COR-L47 (cell line): Measurements from ENCODE around the gene GLDC.
"Not testable (repeated sequence)": the region's sequence is repeated elsewhere in the genome, so short reads cannot be mapped to it uniquely, and the experiment has no call there.

Experiments
- DNase-seq: peaks from one replicate; lab custom pipeline; 2025; lab: John Stamatoyannopoulos, UW

Gene GLDC

DNA sequence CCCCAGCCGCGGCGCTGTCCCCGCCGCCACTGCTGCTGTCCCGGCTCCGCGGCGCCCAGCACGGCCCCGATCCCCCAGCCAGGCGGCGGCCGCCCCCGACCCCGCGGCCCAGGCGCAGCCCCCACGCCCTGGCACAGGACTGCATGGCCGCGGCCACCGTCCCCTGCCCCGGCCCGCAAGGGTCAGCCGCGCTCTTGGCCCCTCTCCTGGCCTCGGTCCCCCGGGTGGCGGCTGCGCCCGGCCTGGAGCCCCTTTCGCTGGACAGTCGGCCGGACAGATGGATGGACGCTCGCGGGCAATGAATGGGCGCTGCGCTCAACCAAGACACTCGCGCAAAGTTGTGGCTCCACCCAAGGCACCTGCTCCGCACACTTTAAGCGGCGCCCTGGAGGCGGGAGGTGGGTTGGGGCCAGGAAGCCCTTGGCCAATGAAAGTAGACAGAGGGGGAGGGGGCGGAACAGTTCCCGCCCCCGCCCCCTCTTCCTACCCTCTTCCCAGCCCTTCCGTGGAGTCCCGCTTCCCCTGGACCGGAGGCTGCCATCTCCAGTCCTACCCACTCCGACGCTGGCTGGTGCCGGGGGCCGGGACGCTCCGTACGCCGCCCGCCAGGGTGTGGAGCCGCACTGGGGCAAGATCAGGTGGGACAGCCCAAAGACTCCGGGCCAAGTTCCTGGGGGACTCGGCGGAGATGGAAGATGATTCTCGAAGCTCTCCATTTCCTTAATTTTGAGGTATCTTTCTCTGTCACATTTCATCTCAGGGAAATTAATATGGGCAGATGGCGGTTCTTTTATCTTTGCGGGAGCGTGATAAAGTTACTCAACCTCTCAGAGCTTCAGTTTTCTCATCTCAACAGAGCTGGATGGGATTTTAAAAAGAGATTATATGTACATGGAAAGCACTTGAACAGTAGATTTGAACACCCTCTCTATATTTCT, at the start of gene GLDC:
Gene GLDC (minus strand): TSS at position 375 of the 938 bp plus-strand sequence. CDS start 230 bp downstream, at position 145.
- peak; percentile 77 for DNase-seq

DNA sequence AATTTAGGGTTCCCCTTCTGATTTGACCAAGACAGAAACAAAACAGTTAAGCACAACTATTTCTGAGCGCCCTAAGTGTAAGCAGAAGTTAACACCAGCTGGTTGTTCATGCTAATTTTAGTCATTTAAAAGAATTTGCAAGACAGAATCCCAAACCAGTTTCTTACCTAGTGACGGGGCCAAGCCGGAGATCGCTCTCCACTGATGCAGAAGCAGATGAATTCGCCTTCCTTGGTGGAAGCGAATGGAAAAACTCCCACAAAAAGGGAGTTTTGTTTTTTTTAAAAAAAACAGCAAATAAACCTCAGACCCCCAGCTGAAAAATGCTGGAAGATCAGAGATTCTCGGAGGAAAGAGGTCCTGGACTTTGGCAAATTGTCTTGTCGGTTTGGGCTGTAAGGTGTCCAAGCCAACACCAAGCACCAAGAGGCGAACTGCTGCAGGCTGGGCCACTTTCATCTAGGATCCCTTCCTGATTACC, 47.4 kb upstream of the GLDC start:
- no peak for DNase-seq

DNA sequence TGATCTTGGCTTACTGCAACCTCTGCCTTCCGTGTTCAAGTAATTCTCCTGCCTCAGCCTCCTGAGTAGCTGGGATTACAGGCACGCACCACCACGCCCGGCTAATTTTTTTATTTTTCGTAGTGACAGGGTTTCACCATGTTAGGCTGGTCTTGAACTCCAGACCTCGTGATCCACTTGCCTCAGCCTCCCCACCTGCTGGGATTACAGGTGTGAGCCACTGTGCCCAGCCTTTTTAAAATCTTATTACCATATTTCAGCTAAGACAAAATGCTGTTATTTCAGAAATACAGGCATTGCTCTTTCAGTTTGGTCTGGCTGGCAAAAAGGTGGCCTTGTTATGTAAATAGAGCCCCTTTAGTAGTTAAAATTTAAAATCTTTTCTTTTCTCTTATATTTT, 46.9 kb upstream of the GLDC start:
- no peak for DNase-seq

DNA sequence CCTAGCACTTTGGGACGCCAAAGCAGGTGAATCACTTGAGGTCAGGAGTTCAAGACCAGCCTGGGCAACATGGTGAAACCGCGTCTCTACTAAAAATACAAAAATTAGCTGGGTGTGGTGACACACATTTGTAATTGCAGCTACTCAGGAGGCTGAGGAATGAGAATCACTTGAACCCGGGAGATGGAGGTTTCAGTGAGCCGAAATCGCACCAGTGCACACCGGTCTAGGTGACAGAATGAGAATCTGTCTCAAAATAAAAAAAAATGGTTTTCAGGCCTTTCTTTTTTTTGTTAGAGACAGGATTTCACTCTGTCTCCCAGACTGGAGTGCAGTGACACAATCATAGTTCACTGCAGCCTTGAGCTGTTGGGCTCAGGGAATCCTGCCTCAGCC, 45.1 kb upstream of the GLDC start:
- not testable (repeated sequence) for DNase-seq

DNA sequence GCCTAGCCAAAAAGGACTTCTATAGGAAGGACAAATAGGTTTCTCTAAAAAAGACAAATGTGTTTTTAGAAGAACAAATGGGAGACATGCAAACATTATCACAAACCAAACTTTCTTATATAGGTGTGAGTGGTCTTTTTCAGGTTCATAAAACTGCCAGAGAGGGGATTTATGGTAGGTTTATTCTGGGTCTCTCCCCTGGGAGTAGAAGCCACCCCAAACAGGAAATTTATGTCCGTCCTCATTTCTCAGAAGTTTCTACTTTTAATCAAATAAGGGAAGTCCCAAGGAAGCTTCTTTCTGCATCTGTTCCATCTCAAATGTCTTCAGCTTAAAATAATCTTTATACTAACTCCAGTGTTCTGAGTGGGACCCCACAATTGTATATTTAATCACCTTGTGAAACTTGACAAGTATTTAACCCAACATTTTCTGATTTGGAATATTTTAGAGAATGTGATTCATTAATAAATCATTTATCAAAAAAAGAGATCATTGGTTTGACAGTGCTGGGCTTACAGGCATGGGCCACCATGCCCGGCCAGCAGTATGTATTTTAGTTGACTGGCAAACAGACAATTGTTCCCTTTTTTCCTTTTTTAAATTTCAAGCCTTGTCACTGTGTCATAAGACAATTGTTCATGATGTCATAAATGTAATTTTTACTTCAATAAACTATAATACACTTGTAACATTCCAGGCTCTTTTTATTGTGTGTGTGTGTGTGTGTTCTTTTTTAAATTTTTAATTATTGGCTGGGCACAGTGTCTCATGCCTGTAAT, 44.6 kb upstream of the GLDC start:
- DNase-seq: no peak

DNA sequence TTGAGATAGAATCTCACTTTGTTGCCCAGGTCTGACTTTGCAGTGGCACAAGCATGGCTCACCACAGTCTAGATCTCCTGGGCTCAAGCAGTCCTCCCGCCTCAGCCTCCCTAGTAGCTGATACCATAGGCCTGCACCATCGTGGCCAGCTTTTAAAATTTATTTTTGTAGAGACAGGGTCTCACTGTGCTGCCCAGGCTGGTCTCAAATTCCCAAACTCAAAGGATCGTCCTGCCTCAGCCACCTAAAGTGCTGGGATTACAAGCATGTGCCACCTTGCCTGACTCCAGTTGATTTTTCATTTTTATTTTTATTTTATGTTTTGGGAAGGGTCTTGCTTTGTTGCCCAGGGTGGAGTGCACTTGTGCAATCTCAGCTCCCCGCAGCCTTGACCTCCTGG, 41.7 kb upstream of the GLDC start:
- DNase-seq: no peak

DNA sequence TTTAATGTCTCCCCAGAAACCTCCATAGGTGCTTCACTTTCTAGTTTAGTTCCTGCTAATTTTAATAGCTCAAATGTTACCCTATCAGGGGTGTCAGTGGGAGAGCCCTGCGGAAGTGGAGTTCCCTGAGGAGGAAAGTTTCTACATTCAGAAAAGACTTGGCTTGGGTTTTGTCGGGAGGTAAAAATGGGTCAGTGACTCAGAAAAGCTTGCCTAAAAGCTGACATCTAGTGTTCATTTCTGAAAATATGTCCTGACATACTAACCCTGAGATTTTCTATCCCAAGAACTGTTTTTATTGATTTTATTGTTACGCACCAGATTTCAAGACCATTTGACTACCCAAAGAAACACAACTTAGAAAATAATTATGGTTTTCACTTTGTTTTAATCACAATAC, 40.9 kb upstream of the GLDC start:
- no peak for DNase-seq

DNA sequence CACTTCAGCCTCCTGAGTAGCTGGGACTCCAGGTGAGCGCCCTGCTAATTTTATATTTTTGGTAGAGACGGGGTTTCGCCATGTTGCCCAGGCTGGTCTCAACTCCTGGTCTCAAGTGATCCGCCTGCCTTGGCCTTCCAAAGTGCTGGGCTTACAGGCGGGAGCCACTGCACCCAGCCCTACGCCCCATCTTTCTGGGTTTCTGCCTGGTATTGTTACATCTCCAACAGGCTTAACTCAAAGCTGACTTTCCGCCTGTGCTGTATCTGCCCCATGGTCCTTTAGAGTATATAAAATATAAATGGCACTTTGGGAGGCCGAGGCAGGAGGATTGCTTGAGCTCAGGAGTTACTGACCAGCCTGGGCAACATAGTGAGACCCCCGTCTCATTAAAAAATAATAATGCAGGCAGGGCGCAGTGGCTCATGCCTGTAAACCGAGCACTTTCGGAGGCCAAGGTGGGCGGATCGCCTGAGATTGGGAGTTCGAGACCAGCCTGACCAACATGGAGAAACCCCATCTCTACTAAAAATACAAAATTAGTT, 36.5 kb upstream of the GLDC start:
- DNase-seq: no peak

DNA sequence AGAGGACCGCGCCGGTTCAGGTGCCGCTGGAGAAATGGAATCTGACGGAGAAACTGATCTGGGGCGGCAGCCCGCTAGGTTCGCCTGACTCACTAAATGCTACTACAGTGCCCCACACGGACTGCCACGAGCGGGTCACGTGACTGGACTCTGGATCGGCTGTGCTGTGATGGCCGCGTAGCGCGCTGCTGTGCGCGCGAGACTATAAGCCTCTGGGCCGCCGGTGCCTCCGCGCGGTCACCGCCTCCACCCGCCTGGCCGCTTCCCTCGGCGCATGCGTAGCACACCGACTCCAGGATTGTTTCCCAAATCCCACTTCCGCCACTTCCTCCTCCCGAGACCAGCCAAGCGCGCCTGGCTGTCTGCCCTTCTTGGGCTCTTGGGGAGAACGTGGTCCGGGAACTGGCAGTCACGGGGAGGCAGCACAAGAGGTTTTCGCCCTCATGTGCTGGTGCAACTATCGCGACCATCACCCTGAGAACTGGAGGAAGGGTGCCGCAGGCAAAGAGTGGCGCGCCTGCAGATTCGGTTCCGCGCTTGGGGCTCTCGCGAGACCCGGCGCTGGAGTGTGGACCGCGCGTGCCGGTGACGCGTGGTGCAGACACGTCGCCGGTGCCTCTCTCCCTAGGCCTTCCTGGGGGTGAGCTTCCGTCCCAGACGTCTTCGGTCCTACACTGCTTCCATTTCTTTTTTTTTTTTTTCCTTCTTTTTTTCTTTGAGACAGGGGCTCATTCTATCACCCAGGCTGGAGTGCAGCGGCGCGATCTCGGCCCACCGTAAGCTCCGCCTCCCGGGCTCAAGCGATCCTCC, 35.8 kb upstream of the GLDC start:
- peak; percentile 98 for DNase-seq

DNA sequence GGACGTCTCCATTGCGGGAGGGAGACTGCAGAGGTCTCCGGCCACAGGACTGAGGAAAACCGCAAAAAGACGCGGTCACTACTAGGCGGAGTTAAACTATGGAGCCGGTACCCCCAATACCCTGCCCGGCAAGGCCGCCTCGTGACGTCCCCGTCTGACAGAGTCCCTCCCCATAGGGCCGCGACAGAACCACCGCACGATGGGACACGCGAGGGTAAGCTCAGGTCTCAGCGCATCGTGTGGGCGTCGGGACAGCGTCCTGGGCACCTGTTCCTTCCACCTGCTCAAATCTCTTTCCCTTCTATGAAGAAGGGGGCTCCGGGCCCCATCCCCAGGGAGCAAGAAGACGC, 35.2 kb upstream of the GLDC start:
- DNase-seq: peak; percentile 75

DNA sequence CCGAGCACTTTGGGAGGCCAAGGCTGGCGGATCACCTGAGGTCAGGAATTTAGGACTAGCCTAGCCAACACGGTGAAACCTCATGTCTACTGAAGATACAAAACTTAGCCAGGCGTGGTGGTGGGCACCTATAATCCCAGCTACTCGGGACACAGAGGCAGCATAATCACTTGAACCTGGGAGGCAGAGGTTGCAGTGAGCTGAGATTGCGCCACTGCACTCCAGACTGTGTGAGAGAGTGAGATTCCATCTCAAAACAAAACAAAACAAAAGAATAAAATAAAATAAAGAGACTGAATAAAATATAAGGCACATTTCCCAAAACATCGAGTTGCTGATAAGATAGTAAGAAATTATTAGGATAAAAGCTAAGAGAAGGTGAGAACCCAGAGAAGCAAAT, 32.3 kb upstream of the GLDC start:
- no peak for DNase-seq

DNA sequence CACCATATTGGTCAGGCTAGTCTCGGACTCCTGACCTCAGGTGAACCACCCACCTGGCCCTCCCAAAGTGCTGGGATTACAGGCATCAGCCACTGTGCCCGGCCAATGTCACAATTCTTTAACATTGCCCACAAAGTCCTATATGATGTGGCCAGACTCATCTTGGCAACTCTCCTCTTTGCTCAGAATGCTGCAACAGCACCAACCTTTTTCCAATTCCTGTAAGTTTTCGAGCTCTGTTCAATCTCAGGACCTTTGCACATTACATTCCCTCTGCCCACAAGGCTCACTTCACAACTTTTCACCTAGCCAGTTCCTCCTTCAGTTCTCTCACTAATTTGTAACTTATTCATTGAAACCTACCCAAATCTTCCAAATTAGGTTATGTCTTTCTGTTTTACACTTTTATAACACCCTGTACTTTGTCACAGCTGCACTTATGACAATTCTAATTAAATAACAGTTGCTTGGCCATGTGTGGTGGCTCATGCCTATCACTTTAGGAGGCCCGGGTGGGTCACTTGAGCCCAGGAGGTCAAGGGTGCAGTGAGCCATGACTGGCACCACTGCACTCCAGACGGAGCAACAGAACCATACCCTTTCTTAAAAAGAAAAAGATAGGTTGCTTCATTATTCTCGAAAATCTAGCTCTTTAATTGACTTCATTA, 30.9 kb upstream of the GLDC start:
- no peak for DNase-seq

DNA sequence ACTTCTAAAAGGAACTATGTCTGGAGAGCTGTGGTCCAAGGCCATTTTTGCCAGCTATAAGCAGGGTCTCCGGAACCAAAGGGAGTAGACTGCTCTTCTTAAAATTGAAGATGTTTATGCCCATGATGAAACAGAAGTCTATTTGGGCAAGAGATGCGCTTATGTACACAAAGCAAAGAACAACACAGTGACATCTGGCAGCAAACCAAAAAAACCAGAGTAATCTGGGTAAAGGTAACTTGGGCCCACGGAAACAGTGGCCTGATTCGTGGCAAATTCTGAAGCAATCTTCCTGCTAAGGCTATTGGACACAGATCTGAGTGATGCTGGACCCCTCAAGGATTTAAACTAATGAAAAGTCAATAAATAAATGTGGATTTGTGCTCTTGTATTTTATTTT, 29.7 kb upstream of the GLDC start:
- DNase-seq: no peak

DNA sequence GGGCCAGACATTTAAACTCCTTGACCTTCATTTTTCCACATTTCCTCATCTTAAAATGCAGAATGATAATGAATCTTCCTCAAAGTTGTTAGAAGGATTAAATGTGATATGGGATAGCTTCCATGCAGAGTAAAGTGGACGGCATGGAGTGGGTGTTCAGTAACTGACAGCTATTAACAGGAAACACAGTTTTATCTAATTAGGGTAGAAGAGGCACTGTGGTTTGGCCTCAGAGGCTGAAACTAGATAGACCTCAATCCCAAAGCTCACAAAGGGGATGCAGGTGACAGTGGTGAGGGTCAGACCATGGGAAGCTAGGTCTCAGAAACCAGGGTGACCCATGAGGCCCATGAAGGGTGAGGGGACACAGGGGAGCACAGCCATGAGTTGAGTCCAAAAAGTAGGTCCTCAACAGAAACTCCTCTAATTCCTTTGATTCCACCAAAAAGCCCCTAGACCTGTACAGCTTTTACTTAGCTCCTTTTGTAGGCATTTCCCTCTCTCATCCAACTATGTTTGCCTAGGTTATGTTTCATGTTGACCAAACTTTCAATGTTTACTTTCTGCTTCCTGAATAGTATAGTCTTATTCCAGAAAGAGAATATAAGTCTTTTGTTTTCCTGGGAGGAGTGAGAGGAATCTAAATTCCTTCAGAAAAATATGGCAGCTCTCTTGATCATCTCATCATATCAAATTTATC, 27.9 kb upstream of the GLDC start:
- DNase-seq: no peak

DNA sequence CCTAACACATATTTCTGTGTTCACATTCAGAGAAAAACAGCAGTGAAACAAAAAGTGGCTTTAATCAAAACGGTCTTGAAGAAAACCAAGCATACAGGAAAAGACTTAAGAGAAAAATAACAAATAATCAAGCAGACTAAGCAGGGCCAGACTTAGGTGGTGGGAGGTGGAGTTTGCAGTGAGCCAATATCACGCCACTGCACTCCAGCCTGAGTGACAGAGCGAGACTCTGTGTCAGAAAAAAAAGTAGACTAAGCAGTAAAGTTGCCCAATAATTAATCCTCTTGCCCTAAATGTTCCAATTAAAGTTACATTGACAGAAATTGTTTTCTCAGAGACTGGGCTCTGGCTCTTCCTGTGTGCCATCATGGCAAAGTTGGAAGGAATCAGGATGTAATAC, 26.6 kb upstream of the GLDC start:
- no peak for DNase-seq

DNA sequence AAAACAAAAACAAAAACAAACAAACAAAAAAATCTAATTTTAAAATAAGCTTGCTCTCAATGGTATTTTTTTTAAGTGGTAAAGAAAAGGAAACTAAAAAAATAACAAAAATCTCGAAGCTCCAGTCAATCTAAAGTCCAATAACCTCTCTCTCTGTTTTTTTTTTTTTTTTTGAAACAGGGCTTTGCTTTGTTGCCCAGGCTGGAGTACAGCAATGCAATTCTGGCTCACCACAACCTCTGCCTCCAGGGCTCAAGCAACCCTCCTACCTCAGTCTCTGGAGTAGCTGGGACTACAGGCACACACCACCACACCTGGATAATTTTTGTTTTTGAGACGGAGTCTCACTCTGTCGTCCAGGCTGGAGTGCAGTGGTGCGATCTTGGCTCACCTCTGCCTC, 25.9 kb upstream of the GLDC start:
- DNase-seq: no peak

DNA sequence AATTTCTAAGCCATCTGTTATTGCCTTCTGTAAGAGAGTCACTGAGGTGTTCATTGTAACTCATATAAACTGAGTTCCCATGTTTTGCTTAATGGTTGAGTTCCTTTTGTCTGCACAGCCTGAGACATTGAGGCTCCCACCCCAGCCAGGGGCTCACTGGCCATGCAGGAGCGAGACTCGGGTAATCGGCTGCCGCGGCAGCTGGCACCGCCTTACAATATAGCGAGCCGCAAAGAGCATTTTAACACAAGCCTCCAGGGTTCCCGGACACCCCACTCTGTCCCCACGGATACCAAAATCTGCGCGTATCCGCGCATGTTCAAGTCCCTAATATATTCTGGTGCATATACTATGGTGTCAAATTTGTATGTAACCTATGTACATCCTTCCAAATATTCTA, 24.4 kb upstream of the GLDC start:
- DNase-seq: no peak

DNA sequence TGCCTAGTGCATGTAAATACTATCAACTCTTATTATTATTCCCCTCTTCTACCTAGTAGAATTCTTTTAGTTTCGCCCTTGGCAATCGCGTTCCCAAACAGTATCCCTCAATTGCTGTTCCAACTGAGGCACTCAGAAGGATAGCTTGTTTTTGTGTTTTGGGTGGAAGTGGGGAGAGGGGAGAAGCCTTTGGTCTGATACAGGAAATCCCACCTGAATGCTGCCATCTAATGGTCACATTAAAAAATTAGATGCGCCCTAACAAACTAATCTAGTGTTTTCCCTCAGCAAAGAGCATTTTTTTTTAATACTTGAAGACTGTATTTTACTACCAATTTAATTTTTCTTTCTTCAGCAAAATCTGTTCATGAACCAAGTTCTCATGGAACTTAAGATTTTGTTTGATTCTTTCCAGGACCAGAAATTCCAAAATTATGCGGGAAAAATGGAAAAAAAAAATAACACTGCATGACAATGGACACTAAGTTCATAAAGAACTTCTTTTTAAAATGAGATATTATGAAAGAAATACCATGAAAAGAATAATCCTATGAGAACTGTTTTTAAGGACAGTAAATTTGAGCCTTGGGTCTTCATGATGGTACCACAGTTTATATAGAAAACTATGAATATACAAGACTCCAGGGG, 22.2 kb upstream of the GLDC start:
- DNase-seq: peak; percentile 24

DNA sequence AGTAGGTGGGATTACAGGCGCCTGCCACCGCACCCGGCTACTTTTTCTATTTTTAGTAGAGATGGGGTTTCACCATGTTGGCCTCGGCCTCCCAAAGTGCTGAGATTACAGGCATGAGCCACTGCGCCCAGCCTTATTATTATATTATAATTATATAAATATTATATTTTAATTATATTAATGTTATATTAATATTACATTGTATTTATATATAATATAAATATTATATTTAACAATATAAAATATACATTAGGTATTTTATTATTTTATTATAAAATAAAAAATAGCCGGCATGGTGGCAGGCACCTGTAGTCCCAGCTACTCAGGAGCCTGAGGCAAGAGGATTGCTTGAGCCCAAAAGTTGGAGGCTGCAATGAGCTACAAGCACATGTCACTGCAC, 21.6 kb upstream of the GLDC start:
- DNase-seq: no peak

DNA sequence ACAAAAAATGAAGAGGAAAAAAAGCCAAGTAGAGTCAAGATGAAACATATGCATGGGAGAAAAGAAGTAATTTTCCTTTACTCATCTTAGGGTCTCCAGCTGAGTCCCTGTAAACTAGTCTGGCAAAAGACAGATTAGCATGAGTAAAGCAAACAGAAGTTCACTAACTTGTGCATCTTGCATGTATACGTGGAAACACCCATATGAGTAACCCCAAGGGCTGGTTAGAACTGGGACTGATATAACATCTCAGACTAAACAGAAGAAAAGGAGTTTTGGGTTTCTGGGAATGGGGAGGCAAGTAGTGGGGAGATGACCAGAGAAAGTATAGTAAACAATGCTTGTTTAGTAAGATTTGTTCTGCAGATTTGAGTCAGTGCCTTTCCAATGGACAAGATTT, 20.1 kb upstream of the GLDC start:
- no peak for DNase-seq
